Colon (tissue), 2 donors: ENCODE results near the gene DLG4.
"Not testable (repeated sequence)": the region's sequence is repeated elsewhere in the genome, so short reads cannot be mapped to it uniquely, and the experiment has no call there.

Experiments
- FAIRE-seq: peaks from 2 replicates; lab custom pipeline; 2012; peaks lifted over from hg19 to GRCh38; lab: Jason Lieb, UNC
- donor health status: control.
- donor health status: control.

The DLG4 gene

GRCh38 chr17:7183433-7184090 is 36.1 kb downstream of the DLG4 start:
- FAIRE-seq: no peak

DNA sequence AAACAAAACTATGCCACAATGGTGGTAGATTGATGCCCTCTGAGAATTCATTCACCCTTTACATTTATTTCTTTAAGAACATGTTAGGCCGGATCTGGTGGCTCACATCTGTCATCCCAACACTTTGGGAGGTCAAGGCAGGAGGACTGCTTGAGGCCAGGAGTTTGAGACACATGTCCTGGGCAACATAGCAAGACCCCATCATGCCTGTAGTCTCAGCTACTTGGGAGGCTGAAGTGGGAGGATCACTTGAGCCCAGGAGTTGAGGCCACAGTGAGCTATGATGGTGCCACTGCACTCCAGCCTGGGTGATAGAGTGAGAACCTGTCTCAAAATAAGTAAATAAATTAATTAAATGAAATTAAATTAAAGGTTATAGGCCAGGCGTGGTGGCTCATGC is 37.5 kb downstream of the DLG4 start:
- not testable (repeated sequence) for FAIRE-seq

- FAIRE-seq: no peak
Measured at GRCh38 chr17:7179317-7180254, 40.0 kb downstream of the DLG4 start, which contains the start of gene ASGR1. ASGR1 (minus strand) TSS chr17:7179370; CDS start chr17:7178563, 807 bp downstream.

DNA sequence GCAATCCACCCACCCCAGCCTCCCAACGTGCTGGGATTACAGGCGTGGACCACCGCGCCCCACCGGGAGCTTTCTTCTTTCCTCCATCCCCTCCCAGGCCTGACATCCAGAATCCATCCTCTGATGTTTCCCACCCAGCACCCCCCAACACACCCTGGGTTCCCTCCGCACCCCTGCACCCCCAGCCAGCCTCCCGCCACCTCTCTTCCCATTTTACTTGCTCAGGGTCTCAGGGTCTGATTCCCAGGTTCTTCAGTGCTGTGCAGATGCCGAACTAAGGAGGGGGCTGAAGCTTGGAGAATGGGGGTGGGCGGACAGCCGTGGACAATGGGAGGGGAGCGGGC is 40.7 kb downstream of the DLG4 start:
- FAIRE-seq: no peak

GRCh38 chr17:7177954-7178477 is 41.6 kb downstream of the DLG4 start:
- FAIRE-seq: no peak

DNA sequence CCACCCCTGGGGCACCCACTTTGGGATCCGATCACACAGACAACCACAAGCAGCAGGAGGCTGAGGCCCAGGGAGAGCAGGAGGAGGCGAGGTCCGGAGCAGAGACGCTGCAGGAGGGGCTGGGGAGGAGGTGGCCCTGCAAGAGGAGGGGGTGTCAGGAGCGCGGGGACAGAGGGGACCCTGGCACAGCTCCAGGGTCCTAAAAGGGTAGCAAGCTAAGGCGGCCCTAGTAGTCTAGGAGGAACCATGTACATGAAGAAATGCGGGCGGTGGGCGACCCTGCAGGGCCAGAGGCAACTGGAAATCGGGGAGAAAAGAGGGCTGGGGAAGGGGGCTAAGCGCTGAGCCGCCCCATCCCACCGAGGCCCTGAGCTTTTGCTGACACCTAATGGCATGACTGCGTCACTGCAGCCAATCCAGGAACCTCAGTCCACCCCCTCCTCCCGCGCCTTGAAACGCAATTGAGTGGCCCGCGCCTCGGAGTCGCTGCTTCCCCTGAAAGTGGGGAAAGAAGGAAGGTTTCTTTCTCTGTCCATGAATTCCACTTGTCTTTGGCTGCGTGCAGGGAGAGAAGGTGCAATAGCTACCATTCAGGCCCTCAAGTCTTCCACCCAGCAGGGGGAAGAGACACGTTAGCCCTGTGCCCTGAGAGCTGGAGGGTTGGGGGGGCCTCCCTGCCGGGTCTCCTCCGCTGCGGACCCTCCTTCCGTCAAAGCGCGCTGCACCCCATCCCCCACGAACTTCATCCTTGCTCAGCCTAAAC is 42.3 kb downstream of the DLG4 start:
- no peak for FAIRE-seq

DNA sequence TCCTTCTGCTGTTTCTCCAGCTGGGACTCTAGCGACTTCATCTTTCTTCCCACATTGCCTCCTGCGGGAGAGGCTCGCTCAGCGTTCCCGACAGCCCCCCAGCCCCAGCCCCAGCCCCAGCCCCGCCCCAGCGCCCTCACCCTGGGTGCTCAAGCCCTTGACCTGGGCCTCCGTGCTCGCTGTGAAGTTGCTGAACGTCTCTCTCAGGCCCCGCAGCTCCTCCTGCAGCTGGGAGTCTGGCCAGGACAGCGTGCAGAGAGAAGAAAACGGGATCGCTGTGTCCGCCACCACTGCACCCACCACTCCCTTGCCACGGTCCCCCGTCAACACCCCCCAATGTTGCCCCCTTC is 42.8 kb downstream of the DLG4 start:
- FAIRE-seq: no peak

DNA sequence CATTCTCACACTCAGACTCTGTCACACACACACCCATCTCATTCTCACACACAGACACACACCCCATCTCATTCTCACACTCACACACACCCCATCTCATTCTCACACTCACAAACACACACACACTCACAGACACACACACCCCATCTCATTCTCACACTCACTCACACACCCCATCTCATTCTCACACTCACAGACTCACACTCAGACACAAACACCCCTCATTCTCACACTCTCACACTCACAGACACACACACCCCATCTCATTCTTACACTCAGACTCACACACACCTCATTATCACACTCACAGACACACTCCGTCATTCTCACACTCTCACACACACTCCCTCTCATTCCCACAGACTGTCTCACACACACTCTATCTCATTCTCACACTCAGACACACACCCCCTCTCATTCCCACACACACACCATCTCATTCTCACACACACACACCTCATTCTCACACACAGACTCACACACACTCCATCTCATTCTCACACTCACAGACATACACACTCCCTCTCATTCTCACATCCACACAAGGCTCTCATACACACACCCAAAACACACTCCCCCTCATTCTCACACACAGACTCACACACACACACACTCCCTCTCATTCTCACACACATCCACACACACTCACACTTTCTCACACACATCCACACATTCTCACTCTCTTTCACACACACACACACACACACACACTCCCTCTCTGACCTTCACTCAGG is 43.4 kb downstream of the DLG4 start:
- no peak for FAIRE-seq

- FAIRE-seq: no peak
Measured at GRCh38 chr17:7175330-7175733, 44.3 kb downstream of the DLG4 start.

DNA sequence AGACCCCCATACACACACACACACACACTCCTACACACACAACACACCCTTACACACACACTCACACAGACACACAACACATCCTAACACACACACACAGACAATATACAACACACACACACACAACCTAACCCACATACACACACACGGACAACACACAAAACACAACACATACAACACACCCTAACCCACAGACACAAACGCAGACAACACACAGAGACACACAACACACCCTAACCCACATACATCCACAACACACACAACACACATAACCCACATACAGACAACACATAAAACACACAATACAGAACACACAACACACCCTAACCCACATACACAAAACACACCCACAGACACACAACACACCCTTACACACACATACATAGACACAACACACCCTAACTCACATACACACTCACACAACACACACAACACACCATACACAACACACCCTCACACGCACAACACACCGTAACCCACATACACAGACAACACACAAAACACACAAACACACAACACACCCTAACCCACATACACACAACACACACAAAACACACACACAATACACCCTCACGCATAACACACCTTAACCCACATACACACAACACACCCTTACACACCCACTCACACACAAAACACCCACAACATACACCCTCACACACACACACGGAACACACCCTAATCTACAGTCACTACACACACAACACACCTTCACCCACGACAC is 44.9 kb downstream of the DLG4 start:
- FAIRE-seq: no peak

- no peak for FAIRE-seq
Measured at GRCh38 chr17:7173687-7174602, 45.7 kb downstream of the DLG4 start.

DNA sequence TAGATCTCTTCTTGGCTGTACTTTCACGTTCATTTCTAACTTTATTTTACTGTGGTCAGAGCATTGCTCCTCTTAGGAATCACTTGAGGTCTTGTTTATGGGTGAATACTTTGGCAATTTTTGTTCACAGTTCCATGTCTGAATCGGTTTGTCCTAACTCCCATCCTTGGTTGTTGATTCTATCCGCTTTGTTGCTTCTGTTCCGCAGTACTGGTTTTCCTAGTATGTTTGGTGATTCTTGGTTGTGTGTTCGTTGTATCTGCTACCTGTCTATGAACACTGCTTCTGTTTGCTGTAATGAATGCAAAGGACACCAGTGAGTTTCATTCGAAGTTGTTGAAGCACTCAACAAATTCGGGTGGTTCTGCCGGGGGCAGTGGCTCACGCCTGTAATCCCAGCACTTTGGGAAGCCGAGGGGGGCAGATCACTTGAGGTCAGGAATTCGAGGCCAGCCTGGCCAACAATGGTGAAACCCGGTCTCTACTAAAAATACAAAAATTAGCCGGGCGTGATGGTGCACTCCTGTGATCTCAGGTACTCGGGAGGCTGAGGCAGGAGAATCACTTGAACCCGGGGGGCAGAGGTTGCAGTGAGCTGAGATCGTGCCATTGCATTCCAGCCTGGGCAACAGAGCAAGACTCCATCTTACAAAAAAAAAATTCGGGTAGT is 47.0 kb downstream of the DLG4 start:
- not testable (repeated sequence) for FAIRE-seq

DNA sequence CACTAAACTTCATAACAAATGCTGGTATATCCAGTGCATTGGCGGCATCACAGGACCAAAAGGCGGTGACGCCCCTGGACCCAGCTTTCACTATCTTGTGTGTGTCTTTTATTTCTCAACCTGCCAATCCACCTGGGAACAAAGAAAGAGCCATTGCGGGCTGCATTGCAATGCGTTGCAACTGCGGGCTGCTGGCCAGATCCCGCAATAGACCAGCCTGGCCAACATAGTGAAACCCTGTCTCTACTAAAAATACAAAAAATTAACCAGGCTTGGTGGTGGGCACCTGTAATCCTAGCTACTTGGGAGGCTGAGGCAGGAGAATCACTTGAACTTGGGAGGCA is 50.1 kb downstream of the DLG4 start:
- FAIRE-seq: not testable (repeated sequence)

- FAIRE-seq: not testable (repeated sequence)
Measured at GRCh38 chr17:7168841-7169564, 50.6 kb downstream of the DLG4 start.

DNA sequence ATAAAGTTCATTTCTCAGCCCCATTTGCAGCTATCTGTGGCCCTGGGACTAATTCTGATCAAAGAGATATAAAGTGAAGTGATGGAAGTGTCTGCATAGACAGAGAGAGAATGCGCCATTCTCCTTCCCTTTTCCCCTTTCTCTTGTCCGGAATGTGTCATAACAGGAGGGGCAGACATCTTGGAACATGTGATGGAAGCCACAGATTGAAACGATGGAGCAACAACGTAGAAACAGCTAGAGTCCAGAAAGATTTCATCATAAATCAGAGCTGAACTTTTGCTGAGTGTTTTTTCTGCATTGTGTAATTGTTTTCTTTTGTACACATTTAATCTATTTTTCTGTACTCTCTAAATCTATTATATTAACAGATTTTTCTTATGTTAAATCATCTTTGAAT is 51.8 kb downstream of the DLG4 start:
- no peak for FAIRE-seq

DNA sequence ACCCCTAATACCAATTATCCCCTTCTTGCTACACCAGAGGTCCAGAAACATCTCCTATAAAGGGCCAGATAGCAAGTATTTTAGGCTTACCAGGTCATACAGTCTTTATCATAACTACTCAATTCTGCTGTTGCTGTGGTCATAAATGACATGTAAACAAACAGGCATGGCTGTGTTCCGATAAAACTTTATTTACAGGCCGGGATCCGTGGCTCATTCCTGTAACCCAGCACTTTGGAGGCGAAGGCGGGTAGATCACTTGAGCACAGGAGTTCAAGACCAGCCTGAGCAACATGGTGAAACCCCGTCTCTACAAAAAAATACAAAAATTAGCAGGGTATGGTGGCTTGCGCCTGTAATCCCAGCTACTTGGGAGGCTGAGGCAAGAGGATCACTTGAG is 52.8 kb downstream of the DLG4 start:
- FAIRE-seq: no peak

- not testable (repeated sequence) for FAIRE-seq
Measured at GRCh38 chr17:7159571-7159970, 60.1 kb downstream of the DLG4 start.

DNA sequence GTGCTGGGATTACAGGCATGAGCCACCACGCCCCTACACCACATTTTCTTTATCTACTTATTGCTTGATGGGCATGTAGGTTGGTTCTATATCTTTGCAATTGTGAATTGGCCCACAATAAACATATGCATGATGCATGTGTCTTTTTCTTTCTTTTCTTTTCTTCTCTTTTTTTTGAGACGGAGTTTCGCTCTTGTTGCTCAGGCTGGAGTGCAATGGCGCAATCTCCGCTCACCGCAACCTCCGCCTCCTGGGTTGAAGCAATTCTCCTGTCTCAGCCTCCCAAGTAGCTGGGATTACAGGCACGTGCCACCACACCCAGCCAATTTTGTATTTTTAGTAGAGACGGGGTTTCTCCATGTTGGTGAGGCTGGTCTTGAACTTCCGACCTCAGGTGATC is 61.2 kb downstream of the DLG4 start:
- not testable (repeated sequence) for FAIRE-seq
